Parathyroid adenoma (tissue), 2 donors: ENCODE data around the gene LRRC27.

Experiments used
- H2AFZ ChIP-seq: fragments of 300-600 bp; sonication (generic); one replicate; pipeline ENCODE4 v1.7.0; 2017; ENCODE audit warnings: antibody characterized with exemption, mild to moderate bottlenecking
- H3K27ac ChIP-seq: fragments of 300-600 bp; sonication (generic); one replicate; pipeline ENCODE4 v1.7.0; 2017
- H3K27me3 ChIP-seq: fragments of 300-600 bp; sonication (generic); one replicate; pipeline ENCODE4 v1.7.0; 2017; ENCODE audit warnings: low read length; ENCODE audit not compliant: control insufficient read depth, insufficient read depth
- H3K36me3 ChIP-seq: fragments of 300-600 bp; sonication (generic); one replicate; pipeline ENCODE4 v1.7.0; 2017; ENCODE audit warnings: low read length; ENCODE audit not compliant: control insufficient read depth, insufficient read depth
- H3K4me1 ChIP-seq: fragments of 300-600 bp; sonication (generic); one replicate; pipeline ENCODE4 v1.7.0; 2017; ENCODE audit warnings: control low read depth
- H3K4me2 ChIP-seq: fragments of 300-600 bp; sonication (generic); one replicate; pipeline ENCODE4 v1.7.0; 2017; ENCODE audit warnings: low read length
- H3K4me3 ChIP-seq: fragments of 300-600 bp; sonication (generic); one replicate; pipeline ENCODE4 v1.7.0; 2017; ENCODE audit warnings: low read depth, low read length
- H3K79me2 ChIP-seq: fragments of 300-600 bp; sonication (generic); one replicate; pipeline ENCODE4 v1.7.0; 2017; ENCODE audit warnings: control low read depth
- H3K9ac ChIP-seq: fragments of 300-600 bp; sonication (generic); one replicate; pipeline ENCODE4 v1.7.0; 2017; ENCODE audit warnings: mild to moderate bottlenecking
- H3K9me3 ChIP-seq: fragments of 300-600 bp; sonication (generic); one replicate; pipeline ENCODE4 v1.7.0; 2017; ENCODE audit warnings: low read length; ENCODE audit not compliant: control insufficient read depth
- TF ChIP-seq, protein P1 (sequence below): fragments of 300-600 bp; sonication (generic); IDR thresholded peaks from one replicate; pipeline ENCODE4 v1.7.0; 2017; ENCODE audit warnings: antibody characterized with exemption, mild to moderate bottlenecking
- donor health status: primary hyperparathyroidism.

Gene LRRC27

DNA sequence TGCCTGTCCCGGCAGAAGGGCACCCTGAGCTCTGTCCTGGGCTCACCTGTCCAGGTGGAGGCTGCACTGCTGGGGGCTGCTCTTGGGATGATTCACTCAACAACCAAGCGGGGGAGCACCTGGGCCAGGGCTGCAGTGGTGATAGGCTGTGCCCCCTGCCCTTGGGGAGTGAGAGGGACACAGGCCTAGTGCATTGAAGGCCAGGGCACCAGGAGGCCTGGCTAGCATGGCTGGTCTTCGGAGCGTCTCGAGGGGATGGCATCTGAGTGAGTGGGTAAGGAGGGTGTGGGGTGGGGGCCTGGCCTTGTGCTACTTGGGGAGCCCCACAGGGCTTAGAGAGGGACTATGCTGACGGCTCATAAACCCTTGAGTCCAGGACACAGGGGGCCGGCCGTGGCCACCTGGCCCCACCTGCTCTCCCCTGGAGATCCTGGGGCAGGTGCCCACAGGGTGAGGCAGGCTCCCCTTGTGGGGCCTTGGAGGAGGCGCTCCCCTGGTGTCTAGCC lies 68.1 kb downstream of the LRRC27 start:
- Histone ChIP-seq H3K4me1 (peaks cover 35% of the 10 kb centered on the region), H3K9ac (no peak overlapping the region), H3K9me3 (no peaks in the 10 kb centered on the region), H3K79me2 (peaks cover 57% of the 10 kb centered on the region), H3K4me3 (no peak overlapping the region), H3K27ac (peak overlapping the region; percentile 90), H3K36me3 (no peaks in the 10 kb centered on the region), H3K27me3 (no peaks in the 10 kb centered on the region), H3K4me2 (no peak overlapping the region), H2AFZ (no peak overlapping the region)
- TF ChIP-seq, protein P1, sequence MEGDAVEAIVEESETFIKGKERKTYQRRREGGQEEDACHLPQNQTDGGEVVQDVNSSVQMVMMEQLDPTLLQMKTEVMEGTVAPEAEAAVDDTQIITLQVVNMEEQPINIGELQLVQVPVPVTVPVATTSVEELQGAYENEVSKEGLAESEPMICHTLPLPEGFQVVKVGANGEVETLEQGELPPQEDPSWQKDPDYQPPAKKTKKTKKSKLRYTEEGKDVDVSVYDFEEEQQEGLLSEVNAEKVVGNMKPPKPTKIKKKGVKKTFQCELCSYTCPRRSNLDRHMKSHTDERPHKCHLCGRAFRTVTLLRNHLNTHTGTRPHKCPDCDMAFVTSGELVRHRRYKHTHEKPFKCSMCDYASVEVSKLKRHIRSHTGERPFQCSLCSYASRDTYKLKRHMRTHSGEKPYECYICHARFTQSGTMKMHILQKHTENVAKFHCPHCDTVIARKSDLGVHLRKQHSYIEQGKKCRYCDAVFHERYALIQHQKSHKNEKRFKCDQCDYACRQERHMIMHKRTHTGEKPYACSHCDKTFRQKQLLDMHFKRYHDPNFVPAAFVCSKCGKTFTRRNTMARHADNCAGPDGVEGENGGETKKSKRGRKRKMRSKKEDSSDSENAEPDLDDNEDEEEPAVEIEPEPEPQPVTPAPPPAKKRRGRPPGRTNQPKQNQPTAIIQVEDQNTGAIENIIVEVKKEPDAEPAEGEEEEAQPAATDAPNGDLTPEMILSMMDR, result no peak

DNA sequence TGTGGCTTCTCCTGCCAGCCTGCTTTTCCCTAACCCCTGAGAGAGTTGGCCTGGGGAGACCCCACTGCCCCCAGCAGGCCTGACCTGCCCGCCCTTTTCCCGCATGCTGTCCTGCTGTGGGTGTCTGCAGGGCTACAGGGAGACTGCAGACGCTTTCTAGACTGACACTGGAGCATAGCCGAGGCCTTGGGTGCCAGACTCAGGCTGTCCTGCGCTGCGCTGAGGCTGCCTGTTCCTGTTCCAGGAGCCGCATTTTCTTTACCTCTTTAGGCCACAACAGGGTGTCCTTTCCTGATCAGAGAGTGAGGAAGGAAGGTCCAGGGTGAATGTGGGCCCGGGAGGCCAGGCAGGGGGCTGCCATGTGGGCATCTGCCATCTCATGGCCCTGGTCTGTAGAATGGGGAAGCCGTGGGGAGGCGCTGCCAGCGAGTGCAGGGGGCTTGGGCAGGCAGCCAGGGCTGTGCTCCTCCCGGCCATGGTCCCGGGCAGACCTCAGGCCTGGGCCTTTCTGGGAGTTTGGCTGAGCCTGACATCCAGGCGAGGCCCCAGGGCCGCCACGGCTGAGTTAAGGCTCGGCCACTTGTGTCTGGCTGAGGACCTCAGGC lies 68.7 kb downstream of the LRRC27 start:
- no peak overlapping the region for H3K9ac ChIP-seq

DNA sequence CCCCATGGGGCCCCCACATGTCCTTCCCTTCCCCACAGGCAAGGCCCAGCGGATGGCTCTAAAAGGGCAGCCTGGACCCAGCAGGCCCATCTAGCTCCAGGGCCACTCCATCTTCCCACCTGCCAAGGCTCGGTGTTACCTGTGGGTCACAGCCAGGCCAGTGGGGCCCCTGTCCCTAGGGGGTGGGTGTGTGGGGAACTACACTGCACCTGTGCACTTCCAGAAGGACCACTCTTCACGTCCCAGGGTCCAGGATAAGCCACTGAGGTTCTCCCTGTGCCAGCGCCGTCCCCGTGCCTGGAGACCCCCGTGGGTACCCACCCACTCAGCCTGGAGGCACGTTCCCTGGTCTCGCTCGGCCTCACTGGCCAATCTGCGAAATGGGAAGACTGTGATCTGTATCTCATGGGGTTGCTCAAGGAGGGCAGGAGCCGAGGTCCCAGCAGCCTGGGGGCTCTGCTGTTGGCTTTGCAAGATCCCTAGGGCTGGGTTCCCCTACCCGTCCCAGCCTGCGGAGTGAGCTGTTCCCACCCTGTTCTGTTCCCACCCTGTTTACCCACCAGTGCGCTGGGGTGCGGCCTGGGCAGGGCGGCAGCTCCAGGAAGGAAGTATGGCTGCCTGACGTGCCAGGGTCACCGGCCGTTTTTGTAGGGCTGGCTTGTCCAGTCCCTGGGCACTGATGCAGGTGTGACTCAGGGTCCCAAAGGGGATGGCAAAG lies 69.6 kb downstream of the LRRC27 start:
- H3K4me3 ChIP-seq, result no peak overlapping the region
- peak overlapping the region; percentile 90 for H3K27ac ChIP-seq
- TF ChIP-seq, protein P1, result no peak
- H3K4me1 ChIP-seq, result peaks cover 36% of the 10 kb centered on the region
- H3K27me3 ChIP-seq, result no peaks in the 10 kb centered on the region
- peaks cover 71% of the 10 kb centered on the region for H3K79me2 ChIP-seq
- H3K4me2 ChIP-seq, result no peak overlapping the region
- no peaks in the 10 kb centered on the region for H3K9me3 ChIP-seq
- no peak overlapping the region for H3K9ac ChIP-seq
- no peaks in the 10 kb centered on the region for H3K36me3 ChIP-seq
- no peak overlapping the region for H2AFZ ChIP-seq

More for the DNA sequence above, 68.7 kb downstream of the LRRC27 start:
- Histone ChIP-seq H3K9me3 (no peaks in the 10 kb centered on the region), H3K4me2 (peak overlapping the region; percentile 33), H3K36me3 (no peaks in the 10 kb centered on the region), H3K27me3 (no peaks in the 10 kb centered on the region), H3K4me1 (peaks cover 32% of the 10 kb centered on the region), H3K79me2 (peaks cover 63% of the 10 kb centered on the region), H2AFZ (no peak overlapping the region), H3K4me3 (no peak overlapping the region), H3K27ac (peak overlapping the region; percentile 90)
- TF ChIP-seq, protein P1, result no peak

DNA sequence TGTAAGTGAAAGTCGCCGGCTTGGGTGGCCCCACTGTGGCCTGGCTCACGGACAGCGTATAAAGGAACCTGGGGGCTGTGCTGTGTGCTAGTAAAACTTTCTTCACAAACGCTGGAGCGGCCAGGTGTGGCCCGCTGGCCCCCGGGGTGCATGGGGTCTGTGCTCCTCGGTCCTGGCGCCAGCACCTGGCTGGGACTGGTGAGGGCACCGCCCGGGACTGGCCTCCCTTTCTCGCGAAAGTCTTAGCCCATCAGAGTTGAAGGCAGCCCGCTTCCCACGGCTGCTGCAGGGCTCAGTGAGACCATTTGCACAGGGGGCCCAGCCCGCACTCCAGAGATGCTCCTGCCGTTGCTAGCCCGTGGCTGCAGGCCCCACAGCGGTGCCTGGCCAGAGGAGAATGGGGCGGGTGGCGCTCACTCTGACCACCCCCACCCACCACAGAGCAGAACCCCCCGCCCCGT lies 70.8 kb downstream of the LRRC27 start:
- H3K4me3 ChIP-seq, result no peak overlapping the region
- no peak overlapping the region for H3K27ac ChIP-seq
- peaks cover 48% of the 10 kb centered on the region for H3K4me1 ChIP-seq
- no peak overlapping the region for H3K9ac ChIP-seq
- TF ChIP-seq, protein P1, result no peak
- peaks cover 71% of the 10 kb centered on the region for H3K79me2 ChIP-seq
- no peaks in the 10 kb centered on the region for H3K9me3 ChIP-seq
- no peak overlapping the region for H2AFZ ChIP-seq
- H3K4me2 ChIP-seq, result no peak overlapping the region
- H3K27me3 ChIP-seq, result no peaks in the 10 kb centered on the region
- no peaks in the 10 kb centered on the region for H3K36me3 ChIP-seq
